A549 (cell line): ENCODE data around the gene FBRSL1.

ENCODE experiments used
- MAFK ChIP-seq: fragments of 450-650 bp; IDR thresholded peaks from 2 replicates; pipeline ENCODE4 v1.6.1; 2014; ENCODE audit not compliant: partially characterized antibody
- NPAS2 ChIP-seq: fragments of 250-450 bp; sonication (Bioruptor Pico); IDR thresholded peaks from 2 replicates; pipeline ENCODE4 v1.8.0; 2022; ENCODE audit warnings: mild to moderate bottlenecking, moderate library complexity, borderline replicate concordance
- POLR2A ChIP-seq: IDR thresholded peaks from 2 replicates; pipeline ENCODE4 v1.6.1; 2012; ENCODE audit warnings: mild to moderate bottlenecking, low read length
- SREBF2 ChIP-seq: fragments of 450-650 bp; IDR thresholded peaks from 2 replicates; pipeline ENCODE4 v1.6.1; 2014; ENCODE audit warnings: mild to moderate bottlenecking, moderate library complexity
- TF ChIP-seq, protein P1 (sequence below): fragments of 200-600 bp; sonication (generic); IDR thresholded peaks from 2 replicates; pipeline ENCODE4 v1.6.1; 2016; ENCODE audit warnings: antibody characterized with exemption, mild to moderate bottlenecking, moderate library complexity
- TF ChIP-seq, protein P2 (sequence below): fragments of >200 bp; sonication (Bioruptor Twin); formaldehyde crosslinking; IDR thresholded peaks from 3 replicates; pipeline ENCODE4 v1.5.1; 2016
- TF ChIP-seq, protein P3 (sequence below): IDR thresholded peaks from 2 replicates; pipeline ENCODE4 v1.6.1; 2012

DNA sequence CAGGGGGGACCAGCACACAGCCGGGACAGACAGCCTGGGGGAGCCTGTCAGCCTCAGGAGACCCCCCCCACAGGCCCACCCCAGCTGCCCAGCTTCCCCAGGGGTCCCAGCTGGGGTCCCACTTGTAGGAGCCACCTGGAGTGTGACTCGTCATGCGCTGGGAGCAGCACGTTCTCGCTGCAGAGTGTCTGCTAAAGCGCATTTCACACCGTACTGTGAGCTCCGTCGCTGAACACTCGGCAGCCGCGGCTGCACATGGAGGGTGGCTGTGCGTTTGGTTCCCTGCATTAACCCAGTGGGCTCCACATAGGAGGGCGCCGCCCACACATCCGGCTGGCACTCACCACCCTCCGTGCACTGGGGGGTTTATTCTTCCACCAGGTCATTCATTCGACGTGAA, 56.7 kb downstream of the FBRSL1 start:
- TF ChIP-seq, protein P1, sequence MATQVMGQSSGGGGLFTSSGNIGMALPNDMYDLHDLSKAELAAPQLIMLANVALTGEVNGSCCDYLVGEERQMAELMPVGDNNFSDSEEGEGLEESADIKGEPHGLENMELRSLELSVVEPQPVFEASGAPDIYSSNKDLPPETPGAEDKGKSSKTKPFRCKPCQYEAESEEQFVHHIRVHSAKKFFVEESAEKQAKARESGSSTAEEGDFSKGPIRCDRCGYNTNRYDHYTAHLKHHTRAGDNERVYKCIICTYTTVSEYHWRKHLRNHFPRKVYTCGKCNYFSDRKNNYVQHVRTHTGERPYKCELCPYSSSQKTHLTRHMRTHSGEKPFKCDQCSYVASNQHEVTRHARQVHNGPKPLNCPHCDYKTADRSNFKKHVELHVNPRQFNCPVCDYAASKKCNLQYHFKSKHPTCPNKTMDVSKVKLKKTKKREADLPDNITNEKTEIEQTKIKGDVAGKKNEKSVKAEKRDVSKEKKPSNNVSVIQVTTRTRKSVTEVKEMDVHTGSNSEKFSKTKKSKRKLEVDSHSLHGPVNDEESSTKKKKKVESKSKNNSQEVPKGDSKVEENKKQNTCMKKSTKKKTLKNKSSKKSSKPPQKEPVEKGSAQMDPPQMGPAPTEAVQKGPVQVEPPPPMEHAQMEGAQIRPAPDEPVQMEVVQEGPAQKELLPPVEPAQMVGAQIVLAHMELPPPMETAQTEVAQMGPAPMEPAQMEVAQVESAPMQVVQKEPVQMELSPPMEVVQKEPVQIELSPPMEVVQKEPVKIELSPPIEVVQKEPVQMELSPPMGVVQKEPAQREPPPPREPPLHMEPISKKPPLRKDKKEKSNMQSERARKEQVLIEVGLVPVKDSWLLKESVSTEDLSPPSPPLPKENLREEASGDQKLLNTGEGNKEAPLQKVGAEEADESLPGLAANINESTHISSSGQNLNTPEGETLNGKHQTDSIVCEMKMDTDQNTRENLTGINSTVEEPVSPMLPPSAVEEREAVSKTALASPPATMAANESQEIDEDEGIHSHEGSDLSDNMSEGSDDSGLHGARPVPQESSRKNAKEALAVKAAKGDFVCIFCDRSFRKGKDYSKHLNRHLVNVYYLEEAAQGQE: no peak
- TF ChIP-seq, protein P2, sequence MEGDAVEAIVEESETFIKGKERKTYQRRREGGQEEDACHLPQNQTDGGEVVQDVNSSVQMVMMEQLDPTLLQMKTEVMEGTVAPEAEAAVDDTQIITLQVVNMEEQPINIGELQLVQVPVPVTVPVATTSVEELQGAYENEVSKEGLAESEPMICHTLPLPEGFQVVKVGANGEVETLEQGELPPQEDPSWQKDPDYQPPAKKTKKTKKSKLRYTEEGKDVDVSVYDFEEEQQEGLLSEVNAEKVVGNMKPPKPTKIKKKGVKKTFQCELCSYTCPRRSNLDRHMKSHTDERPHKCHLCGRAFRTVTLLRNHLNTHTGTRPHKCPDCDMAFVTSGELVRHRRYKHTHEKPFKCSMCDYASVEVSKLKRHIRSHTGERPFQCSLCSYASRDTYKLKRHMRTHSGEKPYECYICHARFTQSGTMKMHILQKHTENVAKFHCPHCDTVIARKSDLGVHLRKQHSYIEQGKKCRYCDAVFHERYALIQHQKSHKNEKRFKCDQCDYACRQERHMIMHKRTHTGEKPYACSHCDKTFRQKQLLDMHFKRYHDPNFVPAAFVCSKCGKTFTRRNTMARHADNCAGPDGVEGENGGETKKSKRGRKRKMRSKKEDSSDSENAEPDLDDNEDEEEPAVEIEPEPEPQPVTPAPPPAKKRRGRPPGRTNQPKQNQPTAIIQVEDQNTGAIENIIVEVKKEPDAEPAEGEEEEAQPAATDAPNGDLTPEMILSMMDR: no peak
- TF ChIP-seq SREBF2 (no peak), MAFK (no peak), POLR2A (no peak), NPAS2 (CRISPR knock-in tag) (no peak)
- TF ChIP-seq, protein P3, sequence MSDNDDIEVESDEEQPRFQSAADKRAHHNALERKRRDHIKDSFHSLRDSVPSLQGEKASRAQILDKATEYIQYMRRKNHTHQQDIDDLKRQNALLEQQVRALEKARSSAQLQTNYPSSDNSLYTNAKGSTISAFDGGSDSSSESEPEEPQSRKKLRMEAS: no peak
